Keratinocyte (primary cell): ENCODE data around the gene MINPP1. TPM values are rescaled to one million over a fixed set of nuclear protein-coding genes. Genes with fewer than 3 reads are reported as not detected.
"Not testable (repeated sequence)": the region's sequence is repeated elsewhere in the genome, so short reads cannot be mapped to it uniquely, and the experiment has no call there.

Experiments
- DNase-seq: peaks from one replicate; pipeline ENCODE4 v3.0.0-alpha.2; 2011; ENCODE audit warnings: low read depth, missing footprints, low spot score
- FAIRE-seq: peaks from 2 replicates; lab custom pipeline; 2011; peaks lifted over from hg19 to GRCh38; lab: Jason Lieb, UNC
- H2AFZ ChIP-seq: 2 replicates; pipeline ENCODE4 v1.6.0; 2012; ENCODE audit warnings: low read length, control low read depth, inconsistent platforms; ENCODE audit not compliant: control insufficient read depth
- H3K27ac ChIP-seq: 2 replicates; pipeline ENCODE4 v1.5.1; 2011; ENCODE audit warnings: low read length; ENCODE audit not compliant: control insufficient read depth, insufficient read depth
- H3K27me3 ChIP-seq: 3 replicates; pipeline ENCODE4 v1.6.0; 2011; ENCODE audit warnings: low read length; ENCODE audit not compliant: control insufficient read depth, insufficient read depth; ENCODE audit errors: extremely low read depth
- H3K36me3 ChIP-seq, 2 experiments: 2 replicates in 1 of 2; 3 replicates in 1 of 2; pipeline ENCODE4 v1.5.1; 2011; ENCODE audit warnings: low read length in 2 of 2, mild to moderate bottlenecking in 1 of 2; ENCODE audit not compliant: control insufficient read depth in 2 of 2, insufficient read depth in 2 of 2; ENCODE audit errors: extremely low read depth in 1 of 2
- H3K4me1 ChIP-seq: 3 replicates; pipeline ENCODE4 v1.5.1; 2011; ENCODE audit warnings: low read length; ENCODE audit not compliant: control insufficient read depth, insufficient read depth; ENCODE audit errors: extremely low read depth
- H3K4me2 ChIP-seq: 3 replicates; pipeline ENCODE4 v1.6.0; 2011; ENCODE audit warnings: low read depth, low read length; ENCODE audit not compliant: control insufficient read depth, insufficient read depth; ENCODE audit errors: extremely low read depth
- H3K4me3 ChIP-seq, 3 experiments: fragments of 200-600 bp in 1 of 3; sonication (generic) in 1 of 3; 2 replicates in 2 of 3; 3 replicates in 1 of 3; pipeline ENCODE4 v1.5.1; 2011 to 2016; ENCODE audit warnings: low read length in 3 of 3, mild to moderate bottlenecking in 3 of 3, control low read depth in 2 of 3, inconsistent platforms in 1 of 3, low read depth in 1 of 3, mixed read lengths in 1 of 3, mixed run types in 1 of 3, moderate library complexity in 1 of 3; ENCODE audit not compliant: control insufficient read depth in 2 of 3, insufficient read depth in 2 of 3; ENCODE audit errors: extremely low read depth in 1 of 3
- H3K79me2 ChIP-seq: 2 replicates; pipeline ENCODE4 v1.6.0; 2012; ENCODE audit warnings: low read length; ENCODE audit not compliant: control insufficient read depth, insufficient read depth
- H3K9ac ChIP-seq: 3 replicates; pipeline ENCODE4 v1.6.0; 2011; ENCODE audit warnings: low read length; ENCODE audit not compliant: control insufficient read depth, insufficient read depth; ENCODE audit errors: extremely low read depth
- H3K9me1 ChIP-seq: 3 replicates; pipeline ENCODE4 v1.6.0; 2011; ENCODE audit warnings: low read length; ENCODE audit not compliant: control insufficient read depth, insufficient read depth; ENCODE audit errors: extremely low read depth
- H3K9me3 ChIP-seq: 2 replicates; pipeline ENCODE4 v1.5.1; 2012; ENCODE audit warnings: low read depth, low read length; ENCODE audit not compliant: control insufficient read depth
- H4K20me1 ChIP-seq: 3 replicates; pipeline ENCODE4 v1.6.0; 2011; ENCODE audit warnings: low read length; ENCODE audit not compliant: control insufficient read depth, insufficient read depth; ENCODE audit errors: extremely low read depth
- dilution Hi-C: fragments of 300-500 bp; cut with MboI; formaldehyde crosslinking; loops from one replicate; pipeline ENCODE4 v1.7.0; 2020; ENCODE audit warnings: low sequenced_read_pairs; ENCODE audit not compliant: extremely low pct_ligation_motif_present
- polyA plus RNA-seq, 5 experiments: library from polyadenylated mRNA; depleted of rRNA in 3 of 5; stranded (reverse) in 3 of 5; stranded (forward) in 1 of 5; unstranded in 1 of 5; fragments of >200 nt; gene quantifications; 1 replicate in 1 of 5; 2 replicates in 3 of 5; 3 replicates in 1 of 5; pipeline versions ENCODE4 v1.2.1 to v1.2.3, GENCODE V29; 2011 to 2012; ENCODE audit warnings: missing spikeins in 2 of 5, low read depth in 1 of 5, low replicate concordance in 1 of 5

MINPP1 gene
- polyA plus RNA-seq, 1 donor (not counting 4 experiments of a cell fraction or from before 2014, with no cell fraction given) = 17.7 TPM

DNA sequence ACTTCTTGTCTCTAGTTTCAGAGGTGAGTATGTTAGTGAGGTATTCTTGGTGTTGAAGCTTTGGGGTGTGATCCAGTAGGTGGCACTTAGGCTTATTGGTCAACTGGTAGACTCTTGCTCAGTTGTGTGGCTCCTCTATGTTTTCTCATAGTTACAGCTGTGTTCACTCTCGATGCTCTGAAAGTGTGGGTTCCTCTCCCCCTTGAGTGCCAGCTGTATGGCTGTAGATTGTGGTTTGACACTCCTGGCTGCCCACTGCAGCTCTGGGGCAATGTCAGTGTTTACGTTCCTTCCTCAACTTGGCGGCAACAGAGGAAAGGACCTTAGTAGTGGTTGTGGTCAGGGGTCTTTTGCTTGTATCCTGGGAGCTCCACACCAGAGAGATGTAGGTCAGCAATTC lies 37.8 kb upstream of the MINPP1 start:
- H3K9me3 ChIP-seq, H3K4me1 ChIP-seq, DNase-seq, H4K20me1 ChIP-seq, dilution Hi-C loops, H3K79me2 ChIP-seq, H3K27me3 ChIP-seq, H3K36me3 ChIP-seq, H3K4me2 ChIP-seq, FAIRE-seq, H3K4me3 ChIP-seq, H3K9me1 ChIP-seq, H2AFZ ChIP-seq, H3K27ac ChIP-seq, H3K9ac ChIP-seq: not testable (repeated sequence)

DNA sequence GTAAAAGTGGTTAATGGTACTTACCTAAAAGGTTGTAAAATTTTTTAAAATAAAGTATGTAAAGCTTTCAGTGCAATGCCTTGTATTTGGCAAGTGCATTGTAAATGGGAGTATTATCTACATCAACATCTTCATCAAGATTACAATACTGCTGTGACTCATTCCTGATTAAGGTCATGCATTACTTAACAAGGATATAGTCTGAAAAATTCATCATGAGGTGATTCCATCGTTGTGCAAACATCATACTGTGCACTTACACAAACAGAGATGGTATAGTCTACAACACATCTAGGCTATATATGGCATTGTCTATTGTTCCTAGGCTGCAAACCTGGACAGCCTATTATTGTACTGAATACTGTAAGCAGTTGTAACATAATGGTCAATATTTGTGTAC lies 16.0 kb upstream of the MINPP1 start:
- H3K36me3 ChIP-seq, H4K20me1 ChIP-seq, H3K9ac ChIP-seq, H3K9me3 ChIP-seq, H3K4me2 ChIP-seq, H3K4me3 ChIP-seq, H3K27me3 ChIP-seq, DNase-seq, dilution Hi-C loops, H3K27ac ChIP-seq, H3K4me1 ChIP-seq, H3K79me2 ChIP-seq, H2AFZ ChIP-seq, FAIRE-seq, H3K9me1 ChIP-seq: not testable (repeated sequence)

DNA sequence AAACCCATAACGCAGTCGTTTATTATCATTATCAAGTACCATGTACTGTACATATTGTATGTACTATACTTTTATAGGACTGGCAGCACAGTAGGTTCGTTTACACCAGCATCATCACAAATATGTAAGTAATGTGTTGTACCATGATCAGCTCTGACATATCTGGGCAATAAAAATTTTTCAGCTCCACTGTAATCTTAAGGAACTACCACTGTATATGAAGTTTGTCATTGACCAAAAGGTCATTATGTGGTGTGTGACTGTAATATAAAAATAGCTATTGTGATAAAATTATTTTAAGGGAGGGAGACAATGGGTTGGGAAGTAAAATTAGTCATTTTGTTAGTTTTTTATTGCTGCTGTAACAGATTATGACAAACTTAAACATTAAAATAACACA lies 14.4 kb upstream of the MINPP1 start:
- H3K36me3 ChIP-seq, H3K4me1 ChIP-seq, FAIRE-seq, H3K9ac ChIP-seq, dilution Hi-C loops, H2AFZ ChIP-seq, H4K20me1 ChIP-seq, H3K27me3 ChIP-seq, H3K4me3 ChIP-seq, H3K9me1 ChIP-seq, H3K79me2 ChIP-seq, H3K27ac ChIP-seq, H3K9me3 ChIP-seq, DNase-seq, H3K4me2 ChIP-seq: not testable (repeated sequence)

DNA sequence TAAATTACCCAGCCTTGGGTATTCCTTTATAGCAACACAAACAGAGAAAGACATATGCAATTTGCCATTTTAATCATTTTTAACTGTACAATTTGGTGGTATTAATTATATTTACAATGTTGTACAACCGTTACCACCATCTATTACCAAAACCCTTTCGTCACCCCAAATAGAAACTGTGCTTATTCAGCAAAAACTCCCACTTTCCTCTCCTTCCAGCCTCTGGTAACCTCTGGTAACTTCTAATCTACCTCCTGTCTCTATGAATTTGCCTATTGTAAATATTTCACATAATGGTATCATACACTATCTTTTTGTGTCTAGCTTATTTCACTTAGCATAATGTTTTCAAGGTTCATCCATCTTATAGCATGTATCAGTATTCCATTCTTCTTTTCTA lies 12.2 kb upstream of the MINPP1 start:
- H3K9ac ChIP-seq, H3K27ac ChIP-seq, H2AFZ ChIP-seq, H3K27me3 ChIP-seq, H4K20me1 ChIP-seq, FAIRE-seq, H3K79me2 ChIP-seq, H3K4me1 ChIP-seq, H3K4me3 ChIP-seq, dilution Hi-C loops, H3K9me3 ChIP-seq, H3K9me1 ChIP-seq, H3K36me3 ChIP-seq, DNase-seq, H3K4me2 ChIP-seq: not testable (repeated sequence)

DNA sequence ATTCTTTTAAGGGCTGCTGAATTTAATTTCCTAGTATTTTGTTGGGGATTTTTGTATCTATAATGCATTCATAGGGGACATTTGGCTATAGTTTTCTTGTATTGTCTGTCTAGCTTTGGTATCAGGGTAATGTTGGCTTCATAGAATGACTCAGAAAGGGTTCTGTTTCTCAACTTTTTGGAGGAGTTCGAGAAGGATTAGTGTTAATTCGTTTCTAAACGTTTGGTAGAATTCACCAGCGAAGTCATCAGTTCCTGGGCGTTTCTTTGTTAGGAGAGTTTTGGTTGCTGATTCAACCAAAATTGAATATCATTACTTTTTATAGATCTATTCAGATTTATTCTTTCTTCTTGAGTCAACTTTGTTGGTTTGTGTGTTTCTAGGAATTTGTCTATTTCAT lies 9.2 kb upstream of the MINPP1 start:
- H3K9ac ChIP-seq, H2AFZ ChIP-seq, FAIRE-seq, H3K27ac ChIP-seq, H3K4me1 ChIP-seq, H3K4me3 ChIP-seq, H3K9me3 ChIP-seq, DNase-seq, H3K9me1 ChIP-seq, H3K4me2 ChIP-seq, dilution Hi-C loops, H3K36me3 ChIP-seq, H4K20me1 ChIP-seq, H3K27me3 ChIP-seq, H3K79me2 ChIP-seq: not testable (repeated sequence)
